Measurements from ENCODE around the gene LCE1E.

The LCE1E gene

DNA sequence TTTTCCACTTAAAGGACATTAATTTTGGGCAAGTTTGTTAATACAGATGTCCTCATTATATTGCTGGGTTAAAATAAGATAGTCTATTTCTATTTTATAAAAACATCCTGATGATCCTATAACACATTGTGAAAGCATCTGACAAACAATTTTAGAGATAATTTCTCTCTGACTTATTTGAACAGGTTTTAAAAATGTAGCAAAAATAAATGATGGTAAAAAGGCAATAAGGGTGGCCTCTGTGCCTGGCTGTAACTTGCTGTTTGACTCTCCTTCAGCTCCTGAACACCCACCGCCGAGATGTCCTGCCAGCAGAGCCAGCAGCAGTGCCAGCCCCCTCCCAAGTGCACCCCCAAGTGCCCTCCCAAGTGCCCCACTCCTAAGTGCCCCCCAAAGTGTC lies 41.1 kb downstream of the LCE1E start, which contains the start of gene LCE1A:
Gene LCE1A, plus strand, starts transcription at position 301 of the 400 bp plus-strand sequence. Its CDS starts 0 bp downstream, at position 301.
- no peak for DNase-seq (ENCODE audit: low read depth)
- TF ChIP-seq, protein P1, sequence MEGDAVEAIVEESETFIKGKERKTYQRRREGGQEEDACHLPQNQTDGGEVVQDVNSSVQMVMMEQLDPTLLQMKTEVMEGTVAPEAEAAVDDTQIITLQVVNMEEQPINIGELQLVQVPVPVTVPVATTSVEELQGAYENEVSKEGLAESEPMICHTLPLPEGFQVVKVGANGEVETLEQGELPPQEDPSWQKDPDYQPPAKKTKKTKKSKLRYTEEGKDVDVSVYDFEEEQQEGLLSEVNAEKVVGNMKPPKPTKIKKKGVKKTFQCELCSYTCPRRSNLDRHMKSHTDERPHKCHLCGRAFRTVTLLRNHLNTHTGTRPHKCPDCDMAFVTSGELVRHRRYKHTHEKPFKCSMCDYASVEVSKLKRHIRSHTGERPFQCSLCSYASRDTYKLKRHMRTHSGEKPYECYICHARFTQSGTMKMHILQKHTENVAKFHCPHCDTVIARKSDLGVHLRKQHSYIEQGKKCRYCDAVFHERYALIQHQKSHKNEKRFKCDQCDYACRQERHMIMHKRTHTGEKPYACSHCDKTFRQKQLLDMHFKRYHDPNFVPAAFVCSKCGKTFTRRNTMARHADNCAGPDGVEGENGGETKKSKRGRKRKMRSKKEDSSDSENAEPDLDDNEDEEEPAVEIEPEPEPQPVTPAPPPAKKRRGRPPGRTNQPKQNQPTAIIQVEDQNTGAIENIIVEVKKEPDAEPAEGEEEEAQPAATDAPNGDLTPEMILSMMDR (IDR thresholded peaks at IDR 0.05; ENCODE audit: control insufficient read depth, insufficient read depth, low read depth, low read length, missing control alignments) = no peak
- H3K4me3 ChIP-seq (ENCODE audit: control insufficient read depth, low read depth, low read length) = no peak within 1 kb of the TSS

DNA sequence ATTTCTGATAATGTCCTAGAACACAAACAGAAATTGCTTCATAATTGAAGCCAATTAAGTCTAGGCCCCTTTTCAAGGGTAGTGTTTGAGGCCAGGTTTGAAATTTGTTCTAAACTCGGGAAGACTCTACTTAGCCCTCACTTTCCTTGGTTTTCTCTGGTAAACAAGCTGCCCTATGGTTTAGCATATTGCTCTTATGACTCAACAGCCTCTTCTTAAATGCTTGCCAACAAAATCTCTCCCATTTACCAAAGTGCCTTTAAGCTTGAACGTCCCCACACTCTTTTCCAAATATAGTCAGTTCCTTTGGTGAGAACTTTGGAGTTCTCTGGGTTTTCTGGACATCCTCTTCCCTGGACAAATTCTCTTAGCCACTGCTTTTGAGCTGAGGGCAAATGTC lies 50.8 kb downstream of the LCE1E start:
- no peak for DNase-seq (ENCODE audit: low read depth)
- H3K4me3 ChIP-seq (ENCODE audit: control insufficient read depth, low read depth, low read length) = no peak overlapping the region
- TF ChIP-seq, protein P1 (IDR thresholded peaks at IDR 0.05; ENCODE audit: control insufficient read depth, insufficient read depth, low read depth, low read length, missing control alignments) = no peak
